HG03103 (cell line): ENCODE results near the gene RCOR1.
"Not testable (repeated sequence)": the region's sequence is repeated elsewhere in the genome, so short reads cannot be mapped to it uniquely, and the experiment has no call there.

Source experiments
- ATAC-seq: cut with Tn5 transposase; IDR thresholded peaks from one replicate; pipeline ENCODE4 v1.9.1; 2021; ENCODE audit warnings: low read depth; ENCODE audit not compliant: unreplicated experiment

RCOR1 gene

GRCh38 chr14:102738373-102739189 lies 146.1 kb downstream of the RCOR1 start:
- no peak for ATAC-seq

- no peak for ATAC-seq
Measured at GRCh38 chr14:102739190-102739469, 146.7 kb downstream of the RCOR1 start.

GRCh38 chr14:102746634-102747438 lies 154.4 kb downstream of the RCOR1 start:
- ATAC-seq = no peak

DNA sequence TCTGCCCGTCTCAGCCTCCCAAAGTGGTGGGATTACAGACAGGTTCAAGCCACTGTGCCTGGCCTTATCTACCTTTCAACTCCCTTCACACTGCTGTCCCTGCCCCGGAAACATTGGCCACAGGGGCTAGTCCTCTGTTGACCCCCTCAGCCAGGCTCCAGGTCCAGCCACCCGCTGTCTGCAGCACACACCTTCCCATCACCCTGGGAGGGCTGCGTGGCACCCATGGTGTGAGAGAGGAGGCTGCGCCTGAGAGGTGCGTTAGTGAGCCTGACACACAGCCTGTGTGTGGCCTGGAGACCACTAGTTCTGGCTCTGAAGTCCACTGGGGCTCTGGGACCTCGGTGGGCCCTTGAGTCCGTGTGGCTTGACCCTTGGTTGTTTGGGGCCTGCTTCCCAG lies 156.4 kb downstream of the RCOR1 start:
- ATAC-seq = no peak

DNA sequence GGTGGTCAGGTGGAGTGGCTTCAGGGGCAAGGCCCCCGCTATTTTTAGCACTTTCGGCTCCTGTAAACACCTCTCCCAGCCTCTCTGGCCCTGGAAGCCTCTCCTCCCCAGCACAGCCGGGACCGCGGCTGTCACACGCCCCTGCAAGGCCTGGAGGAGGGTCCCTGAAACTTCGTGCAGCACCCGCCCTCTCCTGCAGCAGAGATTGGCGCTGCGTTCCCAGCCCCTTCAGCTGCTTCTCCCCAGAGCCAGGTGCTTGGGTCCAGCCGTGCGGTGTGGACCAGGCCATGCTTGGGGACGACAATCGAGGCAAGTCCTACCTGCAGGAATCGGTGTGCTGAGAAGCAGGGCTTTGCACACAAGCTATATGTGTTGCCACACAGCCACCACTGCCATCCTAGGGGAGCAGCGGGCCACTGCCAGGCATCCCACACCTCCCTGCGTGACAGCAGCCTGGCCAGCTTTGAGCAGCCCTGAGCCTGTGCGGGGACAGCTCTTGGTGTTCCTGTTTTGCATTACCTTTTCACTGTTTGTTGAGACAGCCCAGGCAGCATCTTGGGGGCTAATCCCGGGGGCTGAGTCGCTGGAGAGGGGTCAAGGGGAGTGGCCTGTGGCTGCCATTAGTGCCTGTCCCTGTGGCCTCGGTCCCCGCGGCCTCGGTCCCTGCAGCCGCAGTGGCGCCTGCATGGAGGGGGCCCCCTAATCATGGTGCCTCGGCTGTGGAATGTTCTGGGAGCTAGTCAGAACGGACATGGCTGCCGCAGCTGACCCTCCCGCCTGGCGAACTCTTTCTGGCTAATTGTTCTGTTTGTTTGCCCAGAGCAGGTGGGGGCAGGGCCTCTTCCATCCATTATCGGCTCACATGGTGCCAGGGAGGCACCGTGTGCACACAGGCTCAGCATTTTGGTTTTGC lies 157.2 kb downstream of the RCOR1 start:
- no peak for ATAC-seq

GRCh38 chr14:102750376-102750775 lies 157.9 kb downstream of the RCOR1 start:
- no peak for ATAC-seq

DNA sequence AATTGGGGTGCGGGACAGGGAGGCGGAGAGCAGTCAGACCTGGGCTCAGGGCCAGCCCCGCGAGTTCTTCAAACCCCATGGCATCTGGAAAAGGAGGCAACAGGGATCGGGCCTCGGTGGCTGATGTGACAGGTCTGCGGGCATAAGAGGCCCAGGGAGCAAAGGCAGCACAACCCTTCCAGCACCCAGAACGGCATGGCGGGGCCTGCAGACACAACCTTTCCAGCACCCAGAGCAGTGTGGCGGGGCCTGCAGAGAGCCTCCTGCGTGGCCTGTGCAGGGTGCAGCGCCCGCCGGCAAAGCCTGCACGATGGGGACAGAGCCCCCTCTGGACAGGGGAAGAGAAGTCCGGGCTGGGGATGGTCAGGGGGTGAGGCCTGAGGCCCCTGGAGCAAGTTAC lies 158.6 kb downstream of the RCOR1 start:
- no peak for ATAC-seq

GRCh38 chr14:102752239-102752847 lies 159.9 kb downstream of the RCOR1 start:
- ATAC-seq = no peak

DNA sequence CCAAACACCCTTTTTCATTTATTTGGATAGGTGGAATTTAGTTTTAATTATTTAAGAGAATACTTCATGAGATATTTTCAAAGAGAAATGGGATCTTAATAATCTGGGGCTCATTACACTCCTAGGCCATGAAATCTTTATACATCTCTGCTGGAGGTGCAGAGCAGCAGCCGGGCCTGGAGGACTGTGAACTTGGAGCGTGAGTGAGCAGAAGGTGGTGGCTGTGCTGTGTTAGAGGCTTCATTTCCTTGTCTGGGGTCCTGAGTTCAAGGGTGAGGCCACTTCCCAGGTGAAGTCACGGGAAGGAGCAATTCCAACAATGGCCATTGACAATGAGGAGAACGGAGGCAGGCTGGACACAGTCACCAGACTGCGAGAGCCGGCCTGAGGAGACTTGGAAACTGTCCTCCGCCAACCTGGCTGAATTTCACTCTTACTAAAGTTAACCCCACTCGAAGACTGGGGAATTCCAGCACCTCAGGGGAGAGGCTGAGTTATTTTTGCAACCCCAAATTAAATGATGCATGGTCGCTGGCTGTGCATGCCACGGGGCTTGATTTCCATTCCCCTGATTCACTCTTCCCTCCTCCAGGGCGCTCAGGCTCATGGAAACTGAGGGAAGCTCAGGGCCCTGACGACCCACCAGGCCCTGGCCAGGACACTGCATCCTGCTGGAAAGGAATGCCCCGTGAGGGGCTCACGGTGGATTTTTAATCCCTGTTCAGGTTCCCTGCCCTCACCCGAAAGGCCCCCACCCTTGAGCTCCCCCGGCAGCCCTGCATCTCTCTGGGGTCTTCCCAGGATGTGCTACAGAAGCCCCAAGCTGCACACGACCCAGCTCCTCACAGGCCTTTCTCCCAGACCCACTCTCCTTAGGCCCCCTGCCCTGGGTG lies 162.2 kb downstream of the RCOR1 start:
- ATAC-seq = no peak

GRCh38 chr14:102757646-102758045 lies 165.2 kb downstream of the RCOR1 start:
- ATAC-seq = no peak

DNA sequence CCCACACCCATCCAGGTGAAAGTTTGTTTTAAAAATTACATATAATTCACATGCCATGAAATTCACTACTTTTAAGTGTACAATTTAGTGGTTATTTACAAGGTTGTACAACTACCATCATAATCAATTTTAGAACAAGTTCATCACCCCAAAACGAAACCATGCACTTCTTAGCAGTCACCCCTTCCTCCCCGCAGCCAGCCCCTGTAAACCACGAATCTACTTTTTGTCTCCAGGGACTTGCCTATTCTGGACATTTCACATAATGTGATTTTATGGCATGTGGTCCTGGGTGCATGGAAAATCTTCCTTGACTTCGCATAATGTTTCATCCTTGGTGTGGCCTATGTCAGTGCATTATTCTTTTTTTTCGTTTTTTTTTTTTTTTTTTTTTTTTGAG lies 165.6 kb downstream of the RCOR1 start:
- ATAC-seq = no peak

DNA sequence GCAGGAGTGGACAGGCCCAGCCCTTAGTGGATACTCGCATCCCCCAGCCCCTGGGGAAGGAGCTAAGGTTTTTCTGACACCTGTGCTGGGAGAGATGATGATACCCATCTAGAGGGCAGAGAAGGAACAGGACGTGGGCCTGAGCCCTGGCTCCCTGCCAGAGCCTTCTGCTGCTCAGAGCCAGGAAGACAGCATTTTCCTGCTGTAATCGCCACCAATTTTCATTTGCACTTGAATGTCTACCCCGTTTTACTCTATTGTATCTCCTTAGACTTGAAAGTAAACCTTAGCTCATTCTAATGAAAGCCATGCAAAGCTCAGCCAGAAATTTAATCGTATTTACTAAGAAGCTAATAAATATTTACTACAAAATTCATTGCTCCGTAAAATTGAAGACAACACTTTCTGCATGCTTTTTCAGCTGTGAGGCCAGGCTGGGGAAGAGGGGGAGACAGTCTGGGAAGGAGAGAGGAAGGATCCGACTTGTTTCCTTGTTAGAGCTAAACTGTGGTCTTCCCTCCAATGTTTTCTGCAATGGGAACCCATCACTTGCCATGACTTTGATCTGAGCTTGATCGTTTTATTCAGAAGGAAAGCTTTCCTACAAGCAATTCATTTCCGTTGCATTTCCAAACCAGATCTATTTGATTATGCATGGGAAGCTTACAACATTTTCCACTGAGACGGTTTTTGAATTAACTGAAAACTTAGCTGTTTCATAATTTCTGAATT lies 167.2 kb downstream of the RCOR1 start:
- ATAC-seq = no peak

DNA sequence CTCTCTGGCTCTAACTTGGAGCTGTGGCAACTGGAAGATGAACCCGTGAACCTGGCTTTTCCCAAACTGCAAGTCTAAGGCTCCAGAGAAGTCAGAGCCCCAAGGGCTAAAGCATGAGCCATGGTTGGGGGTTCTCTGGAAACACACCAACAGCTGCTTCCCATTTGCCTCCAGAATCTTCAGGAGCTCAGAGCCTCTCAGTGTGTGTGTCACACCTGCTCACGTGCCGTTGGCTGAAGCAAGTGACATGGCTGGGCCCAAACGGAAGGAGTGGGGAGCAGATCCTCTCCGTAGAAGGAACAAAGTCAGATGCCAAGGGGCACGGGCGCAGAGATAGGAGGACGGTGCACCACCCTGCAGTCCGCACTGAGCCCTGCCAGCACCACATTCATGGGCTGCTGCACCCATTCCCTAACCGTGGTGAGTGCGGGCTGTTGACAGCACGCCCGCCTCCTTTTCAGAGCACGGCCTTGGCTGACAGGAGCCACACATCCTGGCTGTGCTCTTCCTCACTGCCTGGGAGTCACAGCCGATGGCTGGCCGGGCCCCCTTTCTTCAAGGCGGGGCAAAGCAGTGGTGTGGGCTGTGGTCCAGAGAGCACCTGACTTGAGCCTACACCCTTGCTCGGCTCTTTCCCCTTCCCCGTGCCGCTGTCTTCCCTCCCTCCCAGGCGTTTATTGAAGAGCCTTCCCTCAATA lies 168.2 kb downstream of the RCOR1 start:
- ATAC-seq = no peak

GRCh38 chr14:102761206-102761605 lies 168.8 kb downstream of the RCOR1 start:
- no peak for ATAC-seq

DNA sequence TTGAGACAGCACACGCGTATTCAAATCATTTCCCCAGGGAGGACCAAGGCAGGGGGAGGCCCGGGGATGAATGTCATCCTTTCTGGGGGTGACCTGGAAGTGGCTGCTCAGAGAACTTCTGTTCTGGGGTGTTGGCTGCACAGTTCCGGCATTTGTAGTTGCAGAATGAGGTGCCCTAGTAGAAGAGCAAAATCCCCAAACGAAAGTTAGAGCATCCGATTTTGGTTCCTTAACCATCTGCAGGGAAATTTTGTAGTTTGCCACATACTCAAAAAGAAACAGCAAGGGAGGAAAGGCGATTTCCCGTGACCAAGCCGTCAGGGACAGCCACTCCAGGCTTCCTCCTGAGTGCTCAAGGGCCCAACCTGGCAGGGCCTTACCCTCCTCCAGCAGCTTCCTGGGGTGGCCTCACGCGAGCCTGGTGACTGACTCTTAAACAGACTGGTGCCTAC lies 171.8 kb downstream of the RCOR1 start:
- peak; percentile 45 for ATAC-seq

DNA sequence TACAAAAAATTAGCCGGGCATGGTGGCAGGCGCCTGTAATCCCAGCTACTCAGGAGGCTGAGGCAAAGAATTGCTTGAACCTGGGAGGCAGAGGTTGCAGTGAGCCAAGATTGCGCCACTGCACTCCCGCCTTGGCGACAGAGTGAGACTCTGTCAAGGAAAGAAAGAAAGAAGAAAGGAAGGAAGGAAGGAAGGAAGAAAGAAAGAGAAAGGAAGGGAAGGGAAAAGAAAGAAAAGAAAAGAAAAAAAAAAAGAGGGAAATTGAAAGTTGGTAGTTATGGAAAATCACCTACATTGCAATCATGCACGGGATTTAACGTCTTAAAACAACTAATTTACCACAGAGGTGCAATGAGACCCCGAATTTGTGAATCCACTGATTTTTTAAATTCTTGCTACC lies 173.3 kb downstream of the RCOR1 start:
- ATAC-seq = not testable (repeated sequence)

DNA sequence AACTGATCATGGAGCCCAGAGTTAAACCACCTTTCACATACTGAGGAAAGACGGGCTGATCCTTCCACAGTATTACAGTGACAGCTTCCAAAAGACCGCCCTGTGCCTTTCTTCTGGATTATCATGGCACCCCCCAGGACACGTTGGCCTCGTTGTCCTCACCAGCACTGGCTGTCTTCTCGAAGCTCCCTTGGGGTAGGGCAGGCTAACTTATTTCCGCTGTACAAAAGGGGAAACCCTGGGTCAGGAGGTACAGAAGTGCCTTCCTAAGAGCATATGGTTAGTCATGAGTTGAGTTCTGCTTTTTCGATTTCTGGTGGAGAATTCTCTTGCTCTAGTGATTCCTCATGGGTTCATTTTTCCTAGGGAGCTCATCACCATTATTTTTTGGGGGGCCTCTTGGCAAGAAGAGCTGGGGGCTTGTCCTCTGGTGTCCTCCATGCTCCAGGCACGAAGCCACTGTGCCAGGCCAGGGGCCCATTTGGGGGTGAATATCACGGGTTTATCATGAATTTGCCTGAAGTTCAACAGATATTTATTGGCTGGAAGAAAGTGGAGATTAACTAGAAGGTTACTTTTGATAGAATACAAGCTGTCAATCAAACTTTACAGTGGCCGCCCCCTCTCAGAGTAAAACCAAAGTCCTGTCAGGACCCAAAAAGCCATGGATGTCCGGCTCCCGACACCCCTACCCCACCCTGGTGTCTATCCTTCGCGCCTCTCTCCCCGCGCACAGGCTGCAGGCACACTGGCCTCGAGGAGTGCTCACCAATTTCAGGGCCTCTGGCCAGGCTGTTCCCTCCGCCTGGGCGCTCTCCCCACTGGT lies 176.0 kb downstream of the RCOR1 start:
- ATAC-seq = peak; percentile 45

DNA sequence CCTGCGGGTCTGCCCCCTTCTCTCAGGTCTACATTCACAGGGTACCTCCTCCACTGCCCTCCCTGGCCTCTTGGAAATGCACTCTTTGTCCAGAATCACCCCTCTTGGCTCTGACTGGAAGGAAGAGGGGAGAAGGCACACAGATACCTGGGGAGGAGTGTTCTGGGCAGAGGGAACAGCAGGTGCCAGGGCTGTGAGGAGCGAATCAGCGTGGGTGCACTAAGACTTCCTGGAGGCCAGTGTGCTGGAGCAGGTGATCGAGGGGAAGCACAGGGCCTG lies 176.5 kb downstream of the RCOR1 start:
- ATAC-seq = no peak
